GM10248 (cell line): Measurements from ENCODE around the gene GFRA1.

Source experiments
- CTCF ChIA-PET: fragments of 300-600 bp; sonication (Branson Sonifier 250); formaldehyde crosslinking; extraction: SDS; loops from one replicate; lab custom pipeline; 2021; ENCODE audit warnings: antibody characterized with exemption; lab: Yijun Ruan, JAX
- POLR2A ChIA-PET: fragments of 350-650 bp; sonication (Branson Sonifier 250); formaldehyde crosslinking; extraction: SDS; loops from one replicate; lab custom pipeline; 2020; ENCODE audit warnings: antibody characterized with exemption; lab: Yijun Ruan, JAX
- DNase-seq: peaks from one replicate; pipeline ENCODE4 v3.0.0; 2012; ENCODE audit errors: extremely low spot score
- CTCF ChIP-seq: IDR thresholded peaks from 2 replicates; pipeline ENCODE4 v1.5.1; 2012; ENCODE audit warnings: mild to moderate bottlenecking, low read depth; ENCODE audit errors: extremely low read depth, missing control alignments, control extremely low read depth

GFRA1 gene

GRCh38 chr10:116287906-116288501, 15.0 kb upstream of the GFRA1 start:
- POLR2A ChIA-PET: no interaction called here
- peak; percentile 29 for DNase-seq
- CTCF ChIA-PET: interaction anchor here (1.0 to 1.9 kb wide), 12 partner anchors 8 to 856 kb away, joined by 3 to 6 read pairs (median 3); no protein-coding TSS in a partner anchor

GRCh38 chr10:116286626-116287200, 13.7 kb upstream of the GFRA1 start:
- TF ChIP-seq CTCF: no peak
- CTCF ChIA-PET: interaction anchor here (1.2 to 1.9 kb wide), 7 partner anchors 9 to 853 kb away, joined by 3 to 6 read pairs (median 3); no protein-coding TSS in a partner anchor
- POLR2A ChIA-PET: no interaction called here
- DNase-seq: no peak

More at GRCh38 chr10:116287906-116288501, 15.0 kb upstream of the GFRA1 start:
- peak; percentile 57 for TF ChIP-seq CTCF

DNA sequence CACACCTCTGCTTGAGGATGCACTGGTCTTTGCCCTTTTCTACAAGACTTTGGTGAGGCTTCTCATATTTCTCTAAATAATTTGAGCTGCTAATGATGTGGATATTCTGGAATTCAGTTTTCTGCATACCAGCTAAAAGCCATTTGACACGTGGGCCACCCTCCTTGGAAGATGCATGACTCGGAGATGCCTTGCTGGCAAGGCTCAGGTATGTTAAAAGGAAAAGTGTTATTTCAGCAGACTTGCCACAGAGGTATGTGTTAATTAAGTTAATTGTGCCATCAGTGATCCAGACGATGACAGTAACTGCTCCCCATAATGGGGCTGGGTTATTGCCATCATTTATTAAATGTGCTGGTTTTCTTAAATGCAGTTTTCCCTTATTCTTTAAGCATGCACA, 8.8 kb upstream of the GFRA1 start:
- ChIA-PET POLR2A (no interaction called here), CTCF (no interaction called here)
- TF ChIP-seq CTCF: no peak
- no peak for DNase-seq

DNA sequence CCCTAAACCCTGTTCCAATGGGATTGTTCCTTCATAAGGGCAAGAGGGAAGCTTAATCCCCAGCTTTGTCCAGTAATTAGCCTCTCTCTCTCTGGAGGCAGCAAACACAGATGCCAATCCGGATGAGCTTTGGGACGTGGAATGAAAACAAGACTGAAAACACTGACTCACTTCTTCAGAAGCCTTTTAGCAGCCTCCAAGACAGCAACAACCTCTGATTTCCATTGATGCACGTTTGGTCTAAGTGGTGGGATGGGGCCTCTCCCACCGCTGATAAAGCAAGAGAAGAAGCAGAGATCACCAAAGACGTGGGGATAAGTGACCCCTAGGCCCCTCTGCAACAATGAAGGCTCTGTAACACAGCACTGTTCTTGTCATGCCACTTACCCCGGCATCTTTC, 5.8 kb upstream of the GFRA1 start:
- POLR2A ChIA-PET: no interaction called here
- no peak for TF ChIP-seq CTCF
- no peak for DNase-seq
- CTCF ChIA-PET: no interaction called here

DNA sequence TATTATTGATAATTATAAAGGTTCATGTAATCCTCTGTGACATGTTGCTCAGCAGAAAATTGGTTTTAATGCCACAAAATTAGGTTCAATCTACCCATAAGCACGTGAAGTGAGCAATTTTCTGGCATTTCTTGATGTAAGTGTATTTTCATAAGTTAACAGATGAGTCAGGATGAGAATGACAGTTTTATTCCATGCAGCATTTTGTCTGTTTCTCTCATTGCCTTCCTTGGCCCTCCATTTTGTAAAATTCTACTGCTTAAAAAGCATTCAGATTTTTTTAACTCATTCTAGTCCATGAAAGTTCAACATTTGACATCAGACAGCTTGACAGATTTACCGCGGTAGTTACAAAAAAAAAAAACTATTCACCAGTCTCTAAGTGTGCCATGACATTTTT, 4.0 kb upstream of the GFRA1 start:
- TF ChIP-seq CTCF: no peak
- ChIA-PET POLR2A (no interaction called here), CTCF (interaction anchor here (1.7 kb wide), 1 partner anchor 10 kb away, joined by 6 read pairs; no protein-coding TSS in a partner anchor)
- DNase-seq: no peak

DNA sequence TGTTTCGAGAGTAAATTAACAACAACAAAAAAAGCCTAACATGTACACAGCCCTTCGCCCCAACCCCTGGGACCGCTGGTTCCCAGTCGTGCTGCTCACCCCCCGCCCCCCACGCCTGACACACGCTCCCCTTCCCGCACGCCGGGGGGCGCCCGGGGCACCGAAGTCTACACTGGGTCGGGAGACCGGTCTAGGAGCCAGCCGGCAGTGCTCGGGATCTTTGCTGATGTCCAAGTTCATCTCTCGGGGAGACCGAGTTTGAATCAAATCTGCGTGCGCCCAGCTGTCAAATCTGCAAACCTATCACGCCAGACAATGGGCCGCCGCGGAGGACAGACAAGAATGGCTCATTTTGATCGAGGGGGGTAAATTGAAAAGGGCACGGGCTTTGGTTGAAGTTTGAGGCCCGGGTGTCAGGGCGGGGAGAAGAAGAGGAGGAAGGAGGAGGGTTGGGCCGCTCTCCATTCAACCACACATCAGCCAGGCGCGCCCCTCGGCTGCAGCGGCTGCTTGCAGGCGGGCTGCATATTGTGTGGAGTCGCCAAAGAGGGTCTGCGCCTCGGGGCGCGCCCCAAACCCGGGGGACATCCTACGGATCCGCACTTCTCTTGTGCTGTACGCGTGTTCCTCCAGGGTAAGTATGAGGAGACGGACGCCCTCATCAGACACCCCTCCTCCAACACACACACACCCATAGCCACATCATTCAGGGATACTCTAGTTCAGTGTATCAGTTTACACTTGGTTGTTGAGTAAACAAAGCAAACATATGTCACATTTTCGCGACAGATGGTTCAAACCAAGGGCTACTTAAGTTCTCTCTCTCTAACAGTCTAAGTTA, 1.3 kb upstream of the GFRA1 start:
- no peak for TF ChIP-seq CTCF
- ChIA-PET POLR2A (no interaction called here), CTCF (no interaction called here)
- peak; percentile 17 for DNase-seq
